ENCODE data around the gene MIB2. TPM values are rescaled to one million over a fixed set of nuclear protein-coding genes. Genes with fewer than 3 reads are reported as not detected.

Gene MIB2
- polyA plus RNA-seq, 4 donors, result 26.1 to 84.8 (median 39.5) TPM

- DNase-seq (ENCODE audit: low read depth in 4 of 4, low spot score in 3 of 4), result no peak
Observed at GRCh38 chr1:1597275-1597930, 17.9 kb upstream of the MIB2 start.

GRCh38 chr1:1598051-1598719, 17.1 kb upstream of the MIB2 start:
- DNase-seq (ENCODE audit: low read depth in 4 of 4, low spot score in 3 of 4), result no peak

GRCh38 chr1:1598720-1599029, 16.6 kb upstream of the MIB2 start:
- no peak for DNase-seq (ENCODE audit: low read depth in 4 of 4, low spot score in 3 of 4)

DNA sequence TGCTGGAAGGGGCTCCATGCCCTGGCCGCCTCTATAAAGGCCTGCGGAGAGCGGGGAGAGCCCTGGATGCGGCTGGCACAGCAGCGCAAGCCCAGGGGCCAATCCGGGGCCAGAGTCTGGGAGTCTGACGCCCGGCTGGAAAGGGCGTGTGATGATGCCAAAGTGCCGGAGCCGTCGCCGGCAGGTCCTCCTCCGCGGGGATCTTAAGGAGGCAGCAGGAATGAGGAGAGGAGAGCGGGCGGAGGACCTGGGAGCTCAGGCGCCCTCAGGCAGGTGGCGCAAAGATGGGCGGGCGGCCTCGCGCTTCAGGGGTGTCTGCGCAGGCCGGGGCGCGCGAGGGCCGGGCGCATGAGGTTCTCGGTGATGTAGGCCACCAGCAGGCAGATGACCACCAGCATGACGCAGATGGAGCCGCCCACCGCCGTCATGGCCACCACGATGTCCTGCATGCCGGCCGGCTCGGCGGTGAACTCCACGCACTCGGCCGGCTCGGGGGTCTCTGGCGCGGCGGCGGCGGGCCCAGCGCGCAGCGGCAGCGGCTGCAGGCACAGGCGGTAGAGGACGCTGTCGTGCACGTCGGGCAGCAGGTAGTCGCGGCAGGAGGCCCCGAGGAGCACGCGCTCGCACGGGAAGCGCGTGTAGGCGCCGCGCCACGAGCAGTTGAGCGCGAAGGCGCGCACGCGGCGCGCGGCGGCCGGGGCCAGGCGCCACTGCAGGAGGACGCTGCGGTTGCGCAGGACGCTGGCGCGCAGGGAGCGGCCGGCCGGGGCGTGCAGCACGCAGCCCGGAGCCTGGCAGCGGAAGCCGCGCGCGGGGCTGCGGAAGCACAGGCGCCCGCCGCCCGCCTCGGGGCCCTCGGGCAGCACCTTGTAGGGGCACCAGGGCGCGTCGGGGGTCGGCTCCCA, 16.0 kb upstream of the MIB2 start:
- DNase-seq (ENCODE audit: low read depth in 4 of 4, low spot score in 3 of 4), result no peak

GRCh38 chr1:1599935-1600860, 15.1 kb upstream of the MIB2 start, which contains the start of gene FNDC10:
Gene FNDC10, minus strand, starts transcription at chr1:1600135. Its CDS starts 120 bp downstream, at chr1:1600015.
- DNase-seq (ENCODE audit: low read depth in 4 of 4, low spot score in 3 of 4), result no peak

DNA sequence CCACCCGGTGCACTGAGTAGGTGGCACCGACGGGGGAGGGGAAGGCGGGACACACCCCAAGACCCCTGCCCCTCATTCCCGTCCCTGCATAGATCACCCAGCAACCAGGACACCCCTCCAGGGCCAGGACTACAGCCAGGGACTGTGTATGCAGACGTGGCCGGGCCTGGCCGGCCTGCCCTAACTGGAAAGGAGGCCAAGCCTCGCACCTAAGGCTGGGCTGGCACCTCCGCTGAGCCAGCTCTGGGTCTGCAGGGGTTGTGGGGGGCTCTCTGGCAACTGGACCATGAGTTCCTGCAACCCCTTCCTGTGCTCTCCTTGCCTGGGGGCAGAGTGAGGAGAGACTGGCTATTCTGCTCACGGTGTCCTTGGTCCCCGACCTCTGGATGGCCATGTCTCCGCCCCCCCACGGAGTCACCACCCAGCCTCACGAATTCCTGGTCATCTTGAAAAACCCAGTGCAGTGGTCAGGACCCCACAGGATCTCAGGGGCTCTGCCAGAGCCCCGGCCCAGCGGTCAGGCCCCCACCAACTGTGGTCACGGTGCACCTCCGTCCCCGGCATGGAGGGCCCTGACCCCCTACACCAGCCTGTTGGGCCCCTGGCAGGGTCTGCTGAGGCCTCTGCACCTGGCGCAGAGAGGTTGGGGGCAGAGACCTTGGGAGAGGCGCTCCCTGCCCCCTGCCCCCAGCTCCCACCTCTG, 14.3 kb upstream of the MIB2 start:
- no peak for DNase-seq (ENCODE audit: low read depth in 4 of 4, low spot score in 3 of 4)

- no peak for DNase-seq (ENCODE audit: low read depth in 4 of 4, low spot score in 3 of 4)
Observed at GRCh38 chr1:1601564-1602303, 13.6 kb upstream of the MIB2 start.

GRCh38 chr1:1602304-1602967, 12.9 kb upstream of the MIB2 start:
- no peak for DNase-seq (ENCODE audit: low read depth in 4 of 4, low spot score in 3 of 4)

DNA sequence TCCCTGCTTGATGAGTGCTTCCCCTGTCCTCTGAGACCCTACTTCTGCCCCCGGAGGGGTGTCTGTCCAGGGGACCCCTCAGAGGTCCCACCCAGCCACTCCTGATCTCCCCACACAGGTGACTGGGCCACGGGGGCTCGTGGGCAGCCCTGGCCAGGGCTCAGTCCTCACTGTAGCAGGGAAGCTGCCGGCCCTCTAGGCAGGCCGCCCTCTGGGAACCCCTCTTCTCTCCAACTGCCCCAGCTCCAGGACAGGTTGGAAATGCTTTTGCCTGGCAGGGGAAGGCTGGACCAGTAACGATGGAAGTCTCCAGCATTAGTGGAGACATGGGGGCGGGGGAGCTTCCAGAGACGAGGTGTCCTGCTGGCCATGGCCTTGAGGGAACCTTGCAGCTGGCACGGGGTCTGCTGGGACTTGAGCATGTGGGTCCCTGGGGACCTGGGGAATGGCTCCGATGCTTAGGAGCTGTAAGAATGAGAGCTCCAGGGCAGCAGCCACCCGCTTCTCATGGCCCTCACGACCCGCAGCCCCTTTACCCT, 12.3 kb upstream of the MIB2 start:
- DNase-seq (ENCODE audit: low read depth in 4 of 4, low spot score in 3 of 4), result no peak

- DNase-seq (ENCODE audit: low read depth in 4 of 4, low spot score in 3 of 4), result no peak
Observed at GRCh38 chr1:1603671-1604373, 11.5 kb upstream of the MIB2 start.

- DNase-seq (ENCODE audit: low read depth in 4 of 4, low spot score in 3 of 4), result no peak
Observed at GRCh38 chr1:1604374-1605033, 10.8 kb upstream of the MIB2 start.

DNA sequence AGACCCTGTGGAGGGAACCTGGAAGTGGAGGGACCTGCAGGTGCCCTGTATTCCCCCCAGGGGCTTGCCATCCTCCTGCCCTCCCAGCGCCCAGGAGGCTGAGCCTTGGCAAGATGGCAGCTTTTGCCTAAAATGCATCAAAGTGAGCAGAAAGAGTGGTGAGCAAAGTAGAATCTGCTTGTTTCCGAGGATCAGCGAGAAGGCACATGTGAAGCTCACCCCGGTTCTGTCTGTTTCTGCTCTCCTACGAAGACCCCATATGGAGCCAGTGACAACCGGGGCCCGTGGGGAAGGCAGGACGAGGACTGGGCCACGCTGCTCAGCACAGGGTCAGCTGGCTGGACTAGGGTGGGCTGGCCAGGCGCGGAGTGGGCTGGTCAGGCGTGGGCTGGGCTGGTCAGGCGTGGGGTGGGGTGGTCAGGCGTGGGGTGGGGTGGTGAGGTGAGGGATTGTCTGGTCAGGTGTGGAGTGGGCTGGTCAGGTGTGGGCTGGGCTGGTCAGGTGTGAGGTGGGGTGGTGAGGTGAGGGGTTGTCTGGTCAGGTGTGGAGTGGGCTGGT, 10.2 kb upstream of the MIB2 start:
- no peak for DNase-seq (ENCODE audit: low read depth in 4 of 4, low spot score in 3 of 4)

- no peak for DNase-seq (ENCODE audit: low read depth in 4 of 4, low spot score in 3 of 4)
Observed at GRCh38 chr1:1605724-1606123, 9.6 kb upstream of the MIB2 start.

DNA sequence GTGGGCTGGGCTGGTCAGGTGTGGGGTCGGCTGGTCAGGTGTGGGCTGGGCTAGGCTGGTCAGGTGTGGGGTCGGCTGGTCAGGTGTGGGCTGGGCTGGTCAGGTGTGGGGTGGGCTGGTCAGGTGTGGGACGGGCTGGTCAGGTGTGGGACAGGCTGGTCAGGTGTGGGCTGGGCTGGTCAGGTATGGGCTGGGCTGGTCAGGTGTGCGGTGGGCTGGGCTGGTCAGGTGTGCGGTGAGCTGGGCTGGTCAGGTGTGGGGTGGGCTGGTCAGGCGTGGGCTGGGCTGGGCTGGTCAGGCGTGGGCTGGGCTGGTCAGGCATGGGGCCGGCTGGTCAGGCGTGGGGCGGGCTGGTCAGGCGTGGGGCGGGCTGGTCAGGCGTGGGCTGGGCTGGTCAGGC, 9.1 kb upstream of the MIB2 start:
- DNase-seq (ENCODE audit: low read depth in 4 of 4, low spot score in 3 of 4), result no peak

- DNase-seq (ENCODE audit: low read depth in 4 of 4, low spot score in 3 of 4), result no peak
Observed at GRCh38 chr1:1609822-1610485, 5.3 kb upstream of the MIB2 start.

- no peak for DNase-seq (ENCODE audit: low read depth in 4 of 4, low spot score in 3 of 4)
Observed at GRCh38 chr1:1610796-1611195, 4.5 kb upstream of the MIB2 start.

DNA sequence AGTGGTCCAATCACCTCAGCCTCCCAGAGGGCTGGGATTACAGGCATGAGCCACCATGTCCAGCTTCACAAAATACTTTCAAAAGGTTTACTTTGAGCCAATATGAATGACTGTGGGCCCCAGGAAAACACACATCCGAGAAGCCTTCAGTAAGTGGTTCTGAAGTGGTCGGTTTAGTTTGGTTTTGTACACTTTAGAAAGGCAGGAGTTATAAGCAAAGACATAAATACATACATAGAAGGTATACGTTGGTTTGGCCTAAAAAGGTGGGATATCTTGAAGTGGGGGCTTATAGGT, 3.2 kb upstream of the MIB2 start:
- no peak for DNase-seq (ENCODE audit: low read depth in 4 of 4, low spot score in 3 of 4)

Data from left renal pelvis (tissue), 4 donors.